ENCODE data around the gene EPM2A. TPM values are rescaled to one million over a fixed set of nuclear protein-coding genes. Genes with fewer than 3 reads are reported as not detected.

The EPM2A gene
- total and polyA plus RNA-seq, 11 donors: 13.1 to 52.7 (median 39.8) TPM

GRCh38 chr6:145670311-145670710 lies 65.0 kb downstream of the EPM2A start:
- H3K4me1 ChIP-seq: peaks cover 0 to 18% (median 3%) of the 10 kb centered on the region in 12 donors
- no peak overlapping the region for H3K27ac ChIP-seq
- peaks cover 0 to 7% (median 0%) of the 10 kb centered on the region in 9 donors for H3K36me3 ChIP-seq
- TF ChIP-seq POLR2A (IDR thresholded peaks at IDR 0.05): no peak
- peaks cover 0 to 3% (median 0%) of the 10 kb centered on the region in 12 donors for H3K9me3 ChIP-seq
- intact Hi-C loops (cut with DNase I): no loop called here
- no peak for DNase-seq
- H3K27me3 ChIP-seq: no peaks in the 10 kb centered on the region
- no peak overlapping the region for H3K4me3 ChIP-seq
- no peak for ATAC-seq
- WGBS, 4 donors: 8 to 20% (median 13%) methylated on average over 1 of the region's 1 CpG

GRCh38 chr6:145669627-145670034 lies 65.7 kb downstream of the EPM2A start:
- peak in 1 of 4 donors; percentile 56 for ATAC-seq
- Histone ChIP-seq H3K4me3 (no peak overlapping the region), H3K4me1 (peaks cover 0 to 18% (median 3%) of the 10 kb centered on the region in 12 donors), H3K27me3 (no peaks in the 10 kb centered on the region), H3K27ac (no peak overlapping the region), H3K9me3 (no peaks in the 10 kb centered on the region), H3K36me3 (peaks cover 0 to 7% (median 0%) of the 10 kb centered on the region in 9 donors)
- TF ChIP-seq CTCF (IDR thresholded peaks at IDR 0.05) (no peak), POLR2A (IDR thresholded peaks at IDR 0.05) (no peak)
- DNase-seq: no peak
- intact Hi-C loops (cut with DNase I): no loop called here
- 51 to 70% (median 61%) methylated on average over 2 of the region's 2 CpGs for WGBS, 4 donors

- no peaks in the 10 kb centered on the region for H3K27me3 ChIP-seq
- H3K27ac ChIP-seq: no peak overlapping the region
- TF ChIP-seq CTCF (IDR thresholded peaks at IDR 0.05): no peak
- no peak for TF ChIP-seq POLR2A (IDR thresholded peaks at IDR 0.05)
- DNase-seq: no peak
- intact Hi-C loops (cut with DNase I): no loop called here
- WGBS, 4 donors: 54 to 71% (median 57%) methylated on average over 1 of the region's 1 CpG
- peaks cover 0 to 7% (median 0%) of the 10 kb centered on the region in 9 donors for H3K36me3 ChIP-seq
- no peak overlapping the region for H3K4me3 ChIP-seq
- H3K4me1 ChIP-seq: peaks cover 0 to 18% (median 3%) of the 10 kb centered on the region in 12 donors
- ATAC-seq: no peak
- no peaks in the 10 kb centered on the region for H3K9me3 ChIP-seq
These were observed 66.5 kb downstream of the EPM2A start for GRCh38 chr6:145668844-145669243.

- Histone ChIP-seq H3K4me1 (peaks cover 0 to 5% (median 0%) of the 10 kb centered on the region in 12 donors), H3K9me3 (no peaks in the 10 kb centered on the region), H3K36me3 (no peaks in the 10 kb centered on the region), H3K27me3 (no peaks in the 10 kb centered on the region), H3K4me3 (no peak overlapping the region), H3K27ac (no peak overlapping the region)
- DNase-seq (no peak), ATAC-seq (no peak)
- intact Hi-C loops (cut with DNase I): no loop called here
- WGBS, 4 donors: 83 to 92% (median 90%) methylated on average over 6 of the region's 6 CpGs
- TF ChIP-seq POLR2A (IDR thresholded peaks at IDR 0.05) (no peak), CTCF (IDR thresholded peaks at IDR 0.05) (no peak)
These were observed 74.6 kb downstream of the EPM2A start for GRCh38 chr6:145660676-145661075.

GRCh38 chr6:145656128-145656527 lies 79.2 kb downstream of the EPM2A start:
- no peaks in the 10 kb centered on the region for H3K36me3 ChIP-seq
- TF ChIP-seq POLR2A (IDR thresholded peaks at IDR 0.05): no peak
- no peak for TF ChIP-seq CTCF (IDR thresholded peaks at IDR 0.05)
- no peak overlapping the region for H3K4me3 ChIP-seq
- H3K9me3 ChIP-seq: no peaks in the 10 kb centered on the region
- H3K4me1 ChIP-seq: peaks cover 0 to 5% (median 0%) of the 10 kb centered on the region in 12 donors
- 63 to 86% (median 72%) methylated on average over 1 of the region's 1 CpG for WGBS, 4 donors
- intact Hi-C loops (cut with DNase I): no loop called here
- DNase-seq (no peak), ATAC-seq (peak in 1 of 4 donors; percentile 22)
- no peaks in the 10 kb centered on the region for H3K27me3 ChIP-seq
- H3K27ac ChIP-seq: no peak overlapping the region
